SHP77 treated with DMSO at 0.1 percent for 48 hours (cell line): ENCODE results near the gene SLC35B4.

Experiments
- DNase-seq: peaks from one replicate; lab custom pipeline; 2025; lab: John Stamatoyannopoulos, UW

Gene SLC35B4

DNA sequence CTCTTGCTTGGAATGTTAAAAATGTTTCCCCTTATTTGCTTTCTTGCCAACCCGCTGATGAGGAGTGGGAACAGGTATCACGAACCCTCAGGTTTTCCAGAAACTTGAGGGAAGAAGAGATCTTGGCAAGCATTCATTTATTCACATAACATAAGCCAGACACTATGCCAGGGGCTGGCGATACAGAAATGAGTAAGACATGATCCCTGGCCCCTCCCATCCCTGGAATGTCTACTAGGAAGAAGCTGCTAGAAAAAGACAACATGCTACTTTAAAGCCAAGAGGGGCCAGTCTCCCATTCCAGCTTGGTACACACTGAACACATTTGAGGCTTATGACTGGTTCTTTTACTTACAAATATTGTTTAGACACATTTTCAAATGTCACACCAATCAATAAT lies 26.4 kb downstream of the SLC35B4 start:
- DNase-seq: no peak

DNA sequence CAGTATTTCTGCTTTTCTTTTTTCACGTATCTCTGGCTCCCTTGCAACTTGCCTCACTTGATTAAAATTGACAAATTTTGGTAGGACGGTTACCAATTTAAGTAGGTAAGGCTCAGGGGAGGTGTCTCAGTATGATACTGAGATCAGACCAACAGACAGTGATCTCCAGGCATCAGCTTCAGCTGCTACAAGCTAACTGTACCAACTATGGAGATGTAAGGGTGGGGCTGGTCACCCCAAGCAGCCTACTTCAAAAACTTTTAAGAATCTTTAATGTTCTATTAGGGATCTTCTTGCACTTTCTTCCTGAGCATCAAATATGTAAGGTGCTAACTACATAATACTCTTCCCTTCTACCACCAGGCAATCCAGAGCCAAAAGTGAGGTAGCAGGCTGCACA lies 26.9 kb downstream of the SLC35B4 start:
- DNase-seq: no peak

DNA sequence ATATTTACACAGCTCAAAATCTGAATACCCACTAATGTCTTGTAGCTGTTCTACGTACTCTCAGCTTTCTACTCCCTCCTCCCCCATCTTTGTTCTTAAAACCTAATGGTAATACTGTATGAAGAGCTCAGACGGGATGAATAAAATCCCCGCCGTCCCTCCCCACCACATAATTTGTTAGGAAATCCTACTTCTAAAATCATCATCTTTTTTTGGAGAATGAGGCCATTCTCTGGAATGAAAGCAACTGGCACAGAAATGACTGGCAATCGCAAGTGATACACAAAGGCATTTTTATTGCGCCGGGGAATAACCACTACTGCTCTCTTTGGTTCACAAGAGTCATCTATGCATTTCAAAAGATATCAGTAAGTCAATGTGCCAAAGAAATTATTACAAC lies 27.3 kb downstream of the SLC35B4 start:
- DNase-seq: no peak

DNA sequence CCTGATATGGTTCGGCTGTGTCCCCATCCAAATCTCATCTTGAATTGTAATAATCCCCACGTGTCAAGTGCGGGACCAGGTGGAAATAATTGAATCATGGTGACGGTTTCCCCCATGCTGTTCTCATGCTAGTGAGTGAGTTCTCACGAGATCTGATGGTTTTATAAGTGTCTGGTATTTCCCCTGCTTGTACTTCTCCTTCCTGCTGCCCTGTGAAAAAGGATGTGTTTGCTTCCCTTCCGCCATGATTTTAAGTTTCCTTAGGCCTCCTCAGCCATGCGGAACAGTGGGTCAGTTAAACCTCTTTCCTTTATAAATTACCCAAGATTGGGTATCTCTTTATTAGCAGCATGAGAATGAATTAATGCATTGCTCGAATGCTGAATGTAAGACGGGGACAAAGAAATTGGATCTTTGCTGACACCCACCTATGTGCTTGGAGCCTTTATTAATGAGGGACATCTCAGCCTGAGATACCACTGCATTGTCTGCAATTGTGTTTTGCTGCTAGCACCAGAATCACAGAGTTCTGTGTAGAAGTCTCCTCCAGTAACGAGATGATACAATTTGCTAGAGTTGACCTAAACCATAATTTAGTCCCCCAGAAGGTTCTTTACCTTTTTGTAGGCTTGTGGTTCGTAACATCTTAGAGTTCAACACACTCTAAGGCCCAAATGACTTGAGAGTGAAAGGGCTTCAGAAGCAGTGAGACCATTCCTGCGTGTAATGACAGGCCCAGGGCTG lies 28.6 kb downstream of the SLC35B4 start:
- DNase-seq: no peak

DNA sequence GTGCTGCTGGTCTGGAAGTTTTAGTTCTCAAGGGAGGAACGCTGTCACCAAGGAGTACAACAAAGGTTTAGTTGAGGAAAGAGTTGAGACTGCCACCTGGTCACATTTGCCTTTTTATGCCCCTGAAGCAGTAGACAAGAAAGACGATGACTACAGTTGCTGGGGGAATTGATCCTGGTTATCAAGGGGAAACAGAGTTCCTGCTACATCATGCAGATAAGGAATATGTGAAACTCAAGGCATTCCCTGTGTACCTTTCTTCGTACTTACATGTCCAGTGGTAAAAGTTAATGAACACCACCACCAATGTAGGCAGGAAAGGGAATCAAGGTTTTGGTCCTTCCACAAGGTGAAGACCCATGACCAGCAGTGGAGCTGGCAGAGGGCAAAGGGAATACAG lies 31.8 kb downstream of the SLC35B4 start:
- no peak for DNase-seq

DNA sequence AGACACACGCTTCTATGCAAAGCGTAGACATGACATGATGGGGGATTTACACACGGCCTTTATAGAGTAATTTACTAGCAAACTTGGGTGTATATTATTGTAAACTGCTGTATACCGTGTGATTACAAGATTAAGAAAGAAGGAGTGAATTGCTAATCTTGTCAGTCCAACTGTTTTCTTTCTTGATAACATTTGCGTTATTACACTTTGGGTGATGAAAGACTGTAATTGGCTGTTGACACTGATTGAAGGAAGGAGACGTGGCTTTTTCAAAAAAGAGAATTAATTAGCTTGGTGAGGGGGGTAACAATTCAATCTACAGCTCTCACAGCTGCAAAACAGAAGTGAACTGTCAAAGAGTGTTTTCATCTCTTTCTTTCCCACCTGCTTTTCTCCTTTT lies 32.7 kb downstream of the SLC35B4 start:
- DNase-seq: no peak

DNA sequence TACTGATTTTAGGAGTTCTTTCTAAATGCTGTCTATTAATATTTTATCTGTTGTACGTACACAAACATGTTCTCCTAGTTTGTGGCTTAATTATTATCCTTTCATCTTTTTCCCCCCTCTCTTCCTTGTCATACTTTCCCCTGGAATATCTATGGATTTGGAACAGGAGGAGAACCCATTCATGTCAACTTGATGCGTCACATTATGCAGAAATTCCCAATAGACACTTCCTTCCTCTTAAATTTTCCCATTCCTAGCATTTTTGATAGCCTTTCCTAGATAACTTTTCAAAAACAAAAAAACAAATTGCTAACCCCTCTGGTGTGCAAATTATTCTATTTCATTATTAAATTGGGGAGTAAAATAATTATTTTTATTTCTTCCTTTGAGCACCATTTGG lies 36.2 kb downstream of the SLC35B4 start:
- DNase-seq: no peak

DNA sequence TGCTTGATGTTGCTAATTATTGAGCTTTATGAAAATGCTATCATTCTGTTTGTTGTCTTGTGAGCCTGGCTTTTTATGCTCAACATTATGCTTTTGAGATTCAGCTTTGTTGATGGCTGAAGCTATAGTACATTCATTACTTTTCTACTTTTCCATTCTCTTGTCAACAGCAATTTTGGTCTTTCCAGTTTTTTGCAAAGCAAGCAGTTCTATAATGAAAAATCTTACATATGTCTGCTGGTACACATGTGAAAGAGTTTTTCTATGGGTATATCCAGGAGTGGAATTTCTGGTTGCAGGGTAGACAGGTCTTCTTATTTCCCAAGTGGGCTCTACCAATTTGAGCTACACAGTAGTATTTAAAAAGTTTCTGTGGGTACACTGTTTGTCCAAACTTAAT lies 36.8 kb downstream of the SLC35B4 start:
- DNase-seq: no peak

DNA sequence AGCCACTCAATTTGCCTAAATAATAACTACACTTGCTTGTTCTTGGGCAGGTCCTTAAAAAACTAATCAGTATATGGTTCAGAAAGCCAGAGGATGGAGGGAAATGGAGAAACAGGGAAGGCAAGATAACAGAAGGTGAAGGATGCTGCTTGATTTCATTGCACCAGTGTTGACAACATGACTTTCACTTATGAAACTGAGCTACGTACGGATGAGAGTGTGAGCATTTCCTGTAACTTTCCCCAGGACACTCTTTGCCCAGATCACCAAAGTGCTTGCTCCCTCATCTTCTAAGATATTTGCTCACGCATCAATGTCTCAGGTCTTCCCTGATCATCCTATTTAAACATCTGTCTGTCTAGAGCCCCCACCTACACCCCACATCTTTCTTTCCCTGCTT lies 37.4 kb downstream of the SLC35B4 start:
- no peak for DNase-seq

DNA sequence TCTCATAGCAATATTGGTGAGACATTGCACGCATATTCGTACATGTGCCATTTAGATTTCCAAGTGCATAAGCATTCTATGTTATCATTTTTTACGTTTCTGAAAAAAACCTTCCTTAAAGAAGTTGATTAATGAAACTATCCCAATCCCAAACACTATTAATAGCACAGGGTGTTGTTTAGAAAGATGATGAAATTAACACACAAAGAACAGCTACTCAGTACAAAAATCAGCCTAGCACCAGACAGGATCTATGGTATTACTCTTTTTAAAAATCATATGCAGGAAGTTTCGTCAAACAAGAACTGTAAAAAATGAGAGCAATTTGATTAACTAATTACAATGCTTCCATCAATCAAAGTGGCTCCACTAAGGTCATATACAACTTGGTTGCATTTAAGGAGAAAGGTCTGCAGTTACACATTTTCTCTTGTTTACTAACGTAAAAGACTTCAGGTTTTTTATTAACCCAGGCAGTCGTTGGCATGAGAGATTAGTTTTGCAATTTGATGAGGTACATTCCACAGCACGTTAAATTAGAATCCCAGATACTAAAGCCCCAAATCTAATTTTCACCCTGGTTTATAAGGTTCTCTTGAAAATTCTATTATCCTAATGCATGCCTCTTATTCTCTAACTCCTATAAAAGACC lies 38.1 kb downstream of the SLC35B4 start:
- DNase-seq: no peak

DNA sequence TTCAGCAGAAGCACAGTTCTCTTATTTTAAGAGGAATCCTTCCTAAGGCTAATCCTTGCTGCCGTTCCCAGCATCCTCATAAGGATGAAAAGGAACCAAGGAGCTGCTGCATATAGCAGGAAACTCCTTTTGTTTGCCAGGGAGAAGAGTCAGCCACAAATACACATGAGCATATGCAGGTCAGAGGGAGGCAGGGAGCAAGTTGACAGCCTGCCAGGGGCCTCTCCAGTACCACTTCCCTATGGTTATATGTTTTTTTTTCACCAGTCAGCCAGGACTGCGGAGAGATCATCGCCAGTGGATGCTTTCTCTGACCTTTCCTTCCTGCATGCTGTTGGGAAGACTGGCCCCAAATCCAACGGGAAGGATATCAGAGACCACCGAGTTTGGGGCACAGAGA lies 39.8 kb downstream of the SLC35B4 start:
- DNase-seq: no peak

DNA sequence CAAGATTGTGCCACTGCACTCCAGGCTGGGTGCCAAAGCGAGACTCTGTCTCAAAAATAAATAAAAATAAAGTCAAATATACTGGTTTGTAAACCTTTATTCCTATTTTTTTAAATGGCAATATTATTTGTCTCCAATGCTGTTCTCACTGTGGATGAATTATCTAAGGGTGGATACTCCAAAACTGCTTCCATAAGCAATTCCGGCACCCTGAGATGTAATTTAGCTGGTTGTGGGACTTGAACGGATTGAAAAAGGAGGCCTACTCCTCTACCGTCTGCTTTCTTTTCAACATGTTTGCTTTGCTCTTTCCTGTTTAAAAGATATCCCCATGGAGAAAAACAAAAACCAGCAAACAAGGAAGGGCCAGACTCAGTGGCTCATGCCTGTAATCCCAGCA lies 54.4 kb downstream of the SLC35B4 start:
- no peak for DNase-seq

DNA sequence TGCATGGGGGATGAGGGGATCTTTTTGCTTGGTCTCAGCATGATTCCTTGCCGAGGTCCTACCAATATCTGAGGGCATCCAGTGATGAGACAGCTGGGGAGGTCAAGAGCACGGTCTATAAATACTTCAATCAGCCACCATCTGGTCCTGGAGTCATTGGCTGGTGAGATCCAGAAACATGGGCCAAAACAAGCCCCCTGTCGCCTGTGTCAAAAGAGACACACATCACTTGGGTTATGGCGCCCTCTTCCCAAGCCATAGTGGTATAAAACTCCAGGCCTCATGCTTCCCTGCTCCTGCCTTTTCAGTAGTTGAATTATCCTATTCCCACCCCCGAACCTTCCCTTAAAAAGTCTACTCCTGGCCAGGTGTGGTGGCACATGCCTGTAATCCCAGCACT lies 60.9 kb downstream of the SLC35B4 start:
- no peak for DNase-seq

DNA sequence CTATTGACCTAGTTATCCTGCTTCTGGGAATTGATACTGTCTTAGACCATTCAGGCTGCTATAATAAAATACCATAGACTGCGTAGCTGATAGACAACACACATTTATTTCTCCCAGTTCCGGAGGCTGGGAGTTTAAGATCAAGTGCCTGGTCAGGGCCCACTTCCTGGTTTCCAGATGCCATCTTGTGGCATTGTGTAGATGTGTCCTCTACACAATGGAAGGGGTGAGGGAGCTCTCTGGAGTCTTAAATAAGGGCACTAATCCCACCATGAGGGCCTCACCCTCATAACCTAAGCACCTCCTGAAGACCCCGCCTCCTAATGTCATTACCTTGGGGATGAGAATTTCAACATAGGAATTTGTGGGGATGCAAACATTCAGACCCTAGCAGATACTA lies 62.4 kb downstream of the SLC35B4 start:
- DNase-seq: no peak

DNA sequence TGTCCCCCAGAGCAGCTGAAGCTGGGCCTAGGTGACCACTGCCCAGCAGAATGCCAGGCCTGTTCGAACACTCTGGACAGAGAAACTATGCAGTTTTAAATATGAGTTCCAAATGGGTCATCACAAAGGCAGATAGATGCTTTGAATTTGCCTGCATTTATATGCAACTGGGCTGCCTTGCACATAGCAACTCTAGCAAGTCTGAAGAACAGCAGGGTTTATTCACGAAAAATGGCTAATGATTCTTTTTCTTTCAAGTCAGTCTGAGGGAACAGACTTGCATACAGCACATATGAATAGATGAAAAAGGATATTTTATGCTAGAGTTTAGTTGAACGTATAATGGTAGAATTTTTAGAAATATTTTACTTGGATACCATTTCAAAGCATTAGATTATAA lies 68.5 kb downstream of the SLC35B4 start:
- DNase-seq: no peak

DNA sequence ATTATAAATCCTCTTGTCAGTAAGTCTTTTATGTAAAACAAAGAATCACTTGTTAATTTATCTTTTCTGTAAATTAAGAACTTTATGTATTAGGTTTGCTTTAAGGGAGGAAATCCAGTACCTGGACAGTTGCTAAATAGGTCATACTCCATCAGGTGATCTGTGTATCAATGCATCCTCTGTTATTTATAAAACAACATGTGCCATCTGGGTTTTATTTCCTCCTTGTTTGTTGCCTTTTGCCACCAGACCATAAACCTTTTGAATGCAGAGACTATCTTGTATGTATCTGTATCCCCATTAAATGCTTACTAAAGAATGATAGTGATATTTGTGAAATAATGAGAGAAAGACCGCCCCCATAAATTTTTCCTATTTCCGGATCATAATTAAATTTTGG lies 70.0 kb downstream of the SLC35B4 start:
- DNase-seq: no peak

DNA sequence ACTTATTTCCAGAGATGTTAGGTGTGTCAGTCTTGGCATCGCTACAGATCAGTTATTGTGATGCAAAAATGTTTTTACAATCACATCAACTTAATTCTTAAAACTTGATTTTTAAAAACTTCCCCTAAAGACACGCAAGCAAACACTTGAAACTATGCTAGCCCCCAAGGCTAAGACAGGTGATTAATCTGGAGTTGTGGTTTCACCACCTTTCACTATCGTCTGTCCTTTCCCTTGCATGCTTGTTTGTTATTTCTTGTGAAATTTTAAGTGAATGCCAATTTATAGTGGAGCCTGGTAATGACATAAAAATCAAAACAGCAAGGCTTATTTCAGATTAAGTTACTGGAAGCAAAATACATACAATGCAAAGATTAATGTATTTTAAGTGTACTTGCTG lies 70.4 kb downstream of the SLC35B4 start:
- DNase-seq: no peak

DNA sequence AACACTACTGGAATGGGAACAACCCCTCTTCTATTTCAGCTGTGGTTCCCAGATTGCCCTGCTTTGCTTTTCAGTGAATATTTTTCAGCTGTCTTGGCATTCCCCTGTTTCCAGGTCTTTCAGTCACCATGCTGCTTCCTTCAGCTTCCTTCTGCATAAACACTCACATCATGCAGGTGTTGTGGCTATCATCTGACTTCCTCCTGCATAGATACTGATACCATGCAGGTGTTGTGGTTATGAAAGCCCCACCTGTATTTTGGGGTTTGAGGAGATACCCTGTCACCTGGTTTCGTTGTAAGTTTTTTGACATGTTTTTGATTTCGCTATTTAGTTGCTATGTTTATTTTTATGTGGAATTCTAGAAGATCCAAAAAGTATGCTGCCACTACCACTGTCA lies 71.5 kb downstream of the SLC35B4 start:
- DNase-seq: no peak
